Mammary epithelial cell (primary cell): Measurements from ENCODE around the gene LMF2.

Experiments used
- CTCF ChIP-seq, 2 donors: IDR thresholded peaks in 1 of 2; conservative IDR thresholded peaks in 1 of 2; 2 replicates each; pipeline ENCODE4 v1.5.1; 2011 to 2012; ENCODE audit warnings: inconsistent platforms in 2 of 2, low read length in 2 of 2, mild to moderate bottlenecking in 2 of 2, control low read depth in 1 of 2, low read depth in 1 of 2; ENCODE audit not compliant: insufficient read depth in 1 of 2; ENCODE audit errors: extremely low read depth in 1 of 2
- EZH2 ChIP-seq: IDR thresholded peaks from 2 replicates; pipeline ENCODE4 v1.6.1; 2012; ENCODE audit warnings: low read length, inconsistent platforms, borderline replicate concordance

- TF ChIP-seq CTCF (conservative IDR thresholded peaks at IDR 0.05 in 1 of 2, IDR thresholded peaks at IDR 0.05 in 1 of 2; ENCODE audit: extremely low read depth in 1 of 2, insufficient read depth in 1 of 2, low read depth in 1 of 2, low read length in 2 of 2) = no peak
- no peak for TF ChIP-seq EZH2
Measured at GRCh38 chr22:50519151-50519550, 11.6 kb upstream of the LMF2 start.
